Measurements from ENCODE around the gene SIN3A.

- no peak for TF ChIP-seq POLR2AphosphoS5 (IDR thresholded peaks at IDR 0.05; ENCODE audit: insufficient read depth in 1 of 2, low read depth in 1 of 2)
- no peak for TF ChIP-seq CTCF (IDR thresholded peaks at IDR 0.05)
- TF ChIP-seq POLR2A (IDR thresholded peaks at IDR 0.05) = no peak
Measured at GRCh38 chr15:75437721-75438120, 13.8 kb downstream of the SIN3A start.

Measured in vagina (tissue), 2 donors.